Measurements from ENCODE around the gene DCBLD1. TPM values are rescaled to one million over a fixed set of nuclear protein-coding genes. Genes with fewer than 3 reads are reported as not detected.
"Not testable (repeated sequence)": the region's sequence is repeated elsewhere in the genome, so short reads cannot be mapped to it uniquely, and the experiment has no call there.

DCBLD1 gene
- total RNA-seq, 1 experiment from 2014 or later = 11.2 TPM

GRCh38 chr6:117467876-117468275 is 14.6 kb upstream of the DCBLD1 start:
- Mint-ChIP-seq H3K9me3 (no peaks in the 10 kb centered on the region), H3K4me1 (no peaks in the 10 kb centered on the region), H3K27ac (no peak overlapping the region), H3K4me3 (no peak overlapping the region), H3K36me3 (no peaks in the 10 kb centered on the region), H3K27me3 (ENCODE audit: low read depth) (peaks cover 3% of the 10 kb centered on the region; the same call in 1 of the 2 replicates)
- TF ChIP-seq PREB (CRISPR knock-in tag; IDR thresholded peaks at IDR 0.05; ENCODE audit: borderline replicate concordance) (no peak), FOXJ3 (CRISPR knock-in tag; IDR thresholded peaks at IDR 0.05; ENCODE audit: borderline replicate concordance) (no peak), ZNF532 (CRISPR knock-in tag; IDR thresholded peaks at IDR 0.05; ENCODE audit: borderline replicate concordance) (no peak), ZBTB43 (CRISPR knock-in tag; IDR thresholded peaks at IDR 0.05) (no peak), NFYB (CRISPR knock-in tag; conservative IDR thresholded peaks at IDR 0.05; ENCODE audit: low read depth) (no peak), ATF2 (CRISPR knock-in tag; IDR thresholded peaks at IDR 0.05; ENCODE audit: borderline replicate concordance, low read depth) (no peak), SMAD4 (CRISPR knock-in tag; IDR thresholded peaks at IDR 0.05) (no peak), ZNF219 (CRISPR knock-in tag; IDR thresholded peaks at IDR 0.05; ENCODE audit: borderline replicate concordance) (no peak), FOXP4 (CRISPR knock-in tag; IDR thresholded peaks at IDR 0.05) (no peak), ESRRA (CRISPR knock-in tag; IDR thresholded peaks at IDR 0.05; ENCODE audit: borderline replicate concordance) (no peak), CTCF (IDR thresholded peaks at IDR 0.05) (no peak)
- POLR2A ChIA-PET = no interaction called here
- CTCF ChIA-PET = interaction anchor here (0.6 kb wide), 1 partner anchor 100 kb away, joined by 3 read pairs; no protein-coding TSS in a partner anchor
- no peak for DNase-seq (ENCODE audit: low spot score)
- ATAC-seq = no peak

GRCh38 chr6:117468527-117468926 is 13.9 kb upstream of the DCBLD1 start:
- POLR2A ChIA-PET = not testable (repeated sequence)

More at GRCh38 chr6:117468527-117468926, 13.9 kb upstream of the DCBLD1 start:
- H3K27ac Mint-ChIP-seq; ATAC-seq; H3K9me3 Mint-ChIP-seq; H3K4me1 Mint-ChIP-seq; H3K36me3 Mint-ChIP-seq; H3K4me3 Mint-ChIP-seq; H3K27me3 Mint-ChIP-seq (ENCODE audit: low read depth); DNase-seq (ENCODE audit: low spot score): not testable (repeated sequence)
- CTCF ChIA-PET = interaction anchor here (0.6 to 1.1 kb wide), 2 partner anchors 18 to 145 kb away, joined by 3 read pairs; no protein-coding TSS in a partner anchor
